GM18520 (cell line): ENCODE measurements around the gene SMCR8.
"Not testable (repeated sequence)": the region's sequence is repeated elsewhere in the genome, so short reads cannot be mapped to it uniquely, and the experiment has no call there.

Experiments used
- ATAC-seq: cut with Tn5 transposase; IDR thresholded peaks from one replicate; pipeline ENCODE4 v1.9.1; 2021; ENCODE audit not compliant: unreplicated experiment

Gene SMCR8

GRCh38 chr17:18314731-18315561, at the start of gene SMCR8, which contains the start of gene TOP3A:
Gene SMCR8, plus strand, starts transcription at chr17:18315293. Its CDS starts 497 bp downstream, at chr17:18315790.
Gene TOP3A, minus strand, starts transcription at chr17:18314994. Its CDS starts 216 bp downstream, at chr17:18314778.
- peak; percentile 76 for ATAC-seq

GRCh38 chr17:18267366-18267765, 47.7 kb upstream of the SMCR8 start:
- ATAC-seq = no peak

DNA sequence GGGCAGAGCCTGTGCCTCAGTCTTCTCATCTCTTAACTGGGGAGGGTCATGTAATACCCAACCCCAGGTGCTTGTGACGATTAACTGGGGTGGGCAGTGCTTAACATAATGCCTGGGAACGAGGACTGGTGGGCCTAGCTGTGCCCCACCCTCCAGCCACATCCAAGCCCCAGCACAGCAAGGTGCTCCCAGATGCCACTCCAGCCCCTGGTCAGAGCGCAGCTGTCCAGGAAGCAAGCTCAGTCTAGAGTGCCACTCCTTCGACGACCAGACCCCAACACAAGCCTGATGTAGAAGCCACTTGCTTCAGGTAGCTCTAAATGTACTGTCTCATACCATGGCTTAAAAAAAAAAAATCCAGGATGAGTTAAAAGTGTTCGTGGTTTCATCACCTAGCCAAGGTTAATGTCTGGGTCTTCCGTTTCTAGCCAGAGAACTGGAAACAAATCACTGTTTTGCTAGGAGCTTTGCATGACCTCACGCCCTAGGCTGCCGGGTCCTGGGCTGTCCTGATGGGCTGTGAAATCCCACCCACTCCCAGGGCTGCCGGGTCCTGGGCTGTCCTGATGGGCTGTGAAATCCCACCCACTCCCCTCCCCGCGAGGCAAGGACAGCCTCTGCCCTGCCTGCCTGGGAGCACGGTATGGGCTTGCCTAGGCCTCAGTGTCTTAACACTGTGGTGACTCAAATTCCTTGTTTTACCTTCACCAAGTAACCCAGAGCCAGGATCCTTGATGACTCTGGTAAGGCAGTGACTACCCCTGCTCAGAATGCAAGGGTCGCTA, 47.0 kb upstream of the SMCR8 start:
- no peak for ATAC-seq

- no peak for ATAC-seq
Observed at GRCh38 chr17:18270046-18270931, 44.8 kb upstream of the SMCR8 start.

GRCh38 chr17:18277076-18277475, 38.0 kb upstream of the SMCR8 start:
- no peak for ATAC-seq

DNA sequence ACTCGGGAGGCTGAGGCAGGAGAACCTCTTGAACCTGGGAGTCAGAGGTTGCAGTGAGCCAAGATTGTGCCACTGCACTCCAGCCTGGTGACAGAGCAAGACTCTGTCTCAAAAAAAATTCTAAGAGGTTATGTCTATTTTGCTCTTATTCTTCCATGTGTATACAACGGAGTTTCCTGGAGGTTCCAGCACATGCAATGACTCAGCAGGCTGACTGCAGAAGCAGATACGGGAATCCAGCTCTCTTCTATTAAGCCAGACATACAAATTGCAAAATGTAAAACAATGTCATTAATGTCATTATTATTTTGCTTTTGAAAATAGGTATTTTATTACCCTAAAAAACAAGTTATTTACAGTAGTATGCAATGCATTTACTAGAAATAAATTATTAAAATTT, 36.2 kb upstream of the SMCR8 start:
- ATAC-seq = no peak

DNA sequence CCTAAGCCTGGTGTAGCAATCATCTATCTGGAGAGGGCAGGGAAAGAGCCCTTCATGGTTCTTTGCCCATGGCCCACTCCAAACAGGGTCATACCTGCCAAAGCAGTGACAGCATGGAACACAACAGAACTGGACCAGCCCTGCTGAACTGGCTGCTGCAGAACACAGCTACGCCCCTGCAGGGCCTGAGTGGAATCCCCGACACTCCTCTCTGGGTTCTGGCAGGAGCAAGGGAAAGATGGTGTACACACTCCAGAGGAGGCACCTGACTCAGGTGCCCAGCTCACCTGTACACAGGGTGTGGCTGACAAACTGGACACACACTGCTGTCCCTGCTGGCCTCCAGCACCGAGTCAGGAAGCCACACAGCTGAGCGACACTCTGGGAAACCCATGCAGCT, 34.8 kb upstream of the SMCR8 start:
- no peak for ATAC-seq

DNA sequence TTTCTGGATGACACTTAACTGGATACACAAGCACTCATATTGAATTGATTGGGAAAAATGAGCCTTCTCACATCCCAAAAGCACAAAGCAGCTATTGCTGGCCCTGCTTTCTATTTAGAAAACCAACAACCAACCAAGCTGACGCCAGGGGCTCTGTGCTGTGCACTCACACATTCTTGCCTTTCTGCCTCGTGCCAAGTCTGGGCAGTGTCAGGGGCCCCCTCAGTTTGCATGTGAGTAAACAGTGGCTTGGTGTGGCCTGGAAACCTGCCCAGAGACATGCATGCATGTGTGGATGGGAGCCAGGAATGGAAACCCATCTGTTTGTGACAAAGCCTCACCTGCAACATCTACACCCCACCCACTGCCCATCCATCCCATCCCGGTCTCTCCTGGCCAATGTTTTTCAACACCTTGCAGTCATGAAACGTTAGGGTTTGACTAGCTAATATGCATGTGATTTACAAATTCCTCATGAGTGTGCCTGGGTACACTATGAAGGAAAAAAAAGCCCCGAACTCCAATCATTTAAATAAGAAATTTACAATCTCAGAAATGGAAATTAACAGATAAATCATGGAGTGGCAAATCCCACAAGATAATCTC, 34.2 kb upstream of the SMCR8 start:
- ATAC-seq = no peak

- no peak for ATAC-seq
Observed at GRCh38 chr17:18281788-18282187, 33.3 kb upstream of the SMCR8 start.

DNA sequence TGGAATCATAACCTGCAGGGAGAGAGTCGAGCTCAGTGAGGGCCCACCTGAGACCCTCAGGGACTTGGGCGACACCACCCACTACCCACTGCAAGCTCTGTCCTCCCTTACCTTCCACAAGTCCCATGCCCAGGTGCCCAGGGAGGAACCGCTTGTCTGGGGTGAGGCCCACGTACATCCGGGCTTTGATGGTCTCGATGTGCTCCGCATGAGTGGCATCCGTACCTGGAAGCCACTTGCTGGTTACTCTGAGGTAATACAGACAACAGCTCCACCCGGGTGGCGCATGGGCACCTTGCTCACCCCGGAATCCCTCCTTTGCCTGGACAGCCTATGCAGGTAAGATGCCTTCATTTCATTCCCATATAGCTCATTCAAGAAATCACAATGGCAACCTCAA, 29.8 kb upstream of the SMCR8 start:
- no peak for ATAC-seq

DNA sequence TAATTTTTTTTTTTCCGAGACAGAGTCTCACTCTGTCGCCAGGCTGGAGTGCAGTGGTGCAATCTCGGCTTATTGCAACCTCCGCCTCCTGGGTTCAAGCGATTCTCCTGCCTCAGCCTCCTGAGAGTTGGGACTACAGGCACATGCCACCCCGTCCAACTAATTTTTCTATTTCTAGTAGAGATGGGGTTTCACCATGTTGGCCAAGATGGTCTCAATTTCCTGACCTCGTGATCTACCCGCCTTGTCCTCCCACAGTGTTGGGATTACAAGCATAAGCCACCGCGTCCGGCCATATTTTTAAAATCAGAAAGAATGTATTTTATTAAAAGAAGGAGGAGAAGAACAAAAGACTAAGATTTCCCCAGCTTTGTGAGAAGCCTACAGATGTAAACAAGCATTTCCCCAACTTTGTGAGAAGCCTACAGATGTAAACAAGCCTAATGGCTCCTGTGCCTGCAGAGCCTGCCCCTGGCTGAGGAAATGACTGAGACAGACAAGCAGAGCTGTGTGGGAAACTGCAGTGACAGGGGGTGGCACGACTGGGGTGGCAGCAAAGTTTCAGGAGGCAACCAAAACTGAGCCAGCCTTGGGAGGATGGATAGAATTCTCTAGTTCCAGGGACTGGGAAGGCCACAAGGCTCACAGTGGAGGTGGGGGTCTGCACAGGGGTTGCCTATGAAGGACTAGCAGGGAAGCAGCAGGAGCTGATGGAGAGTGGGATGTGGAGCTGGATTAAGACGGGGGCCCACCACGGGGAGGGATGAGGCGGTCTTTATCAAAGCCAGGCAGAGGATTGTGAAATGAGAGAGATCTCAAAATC, 23.2 kb upstream of the SMCR8 start:
- ATAC-seq = no peak

DNA sequence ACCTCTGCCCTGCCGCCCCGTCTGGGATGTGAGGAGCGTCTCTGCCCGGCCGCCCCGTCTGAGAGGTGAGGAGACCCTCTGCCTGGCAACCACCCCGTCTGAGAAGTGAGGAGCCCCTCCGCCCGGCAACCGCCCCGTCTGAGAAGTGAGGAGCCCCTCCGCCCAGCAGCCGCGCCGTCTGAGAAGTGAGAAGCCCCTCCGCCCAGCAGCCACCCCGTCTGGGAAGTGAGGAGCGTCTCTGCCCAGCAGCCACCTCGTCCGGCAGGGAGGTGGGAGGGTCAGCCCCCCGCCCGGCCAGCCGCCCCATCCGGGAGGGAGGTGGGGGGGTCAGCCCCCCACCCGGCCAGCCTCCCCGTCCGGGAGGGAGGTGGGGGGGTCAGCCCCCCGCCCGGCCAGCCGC, 17.0 kb upstream of the SMCR8 start:
- ATAC-seq = not testable (repeated sequence)

- ATAC-seq = no peak
Observed at GRCh38 chr17:18300725-18301480, 14.2 kb upstream of the SMCR8 start.

GRCh38 chr17:18303206-18303605, 11.9 kb upstream of the SMCR8 start:
- ATAC-seq = not testable (repeated sequence)

GRCh38 chr17:18309202-18309601, 5.9 kb upstream of the SMCR8 start:
- no peak for ATAC-seq

- no peak for ATAC-seq
Observed at GRCh38 chr17:18314059-18314730, 898 bp upstream of the SMCR8 start.

DNA sequence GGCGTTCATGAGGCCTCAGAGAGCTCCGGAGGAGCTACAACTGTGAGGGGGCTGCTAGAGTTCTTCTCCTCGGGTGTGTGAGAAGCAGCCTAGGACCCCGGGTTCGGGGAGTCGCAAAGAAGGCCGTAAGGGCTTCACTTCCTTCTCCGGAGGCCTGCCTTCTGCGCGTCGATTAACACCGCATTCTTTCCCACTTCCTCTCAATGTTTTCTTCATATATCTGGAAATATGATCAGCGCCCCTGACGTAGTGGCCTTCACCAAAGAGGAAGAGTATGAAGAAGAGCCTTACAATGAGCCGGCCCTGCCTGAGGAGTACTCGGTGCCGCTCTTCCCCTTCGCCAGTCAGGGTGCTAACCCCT, 449 bp downstream of the SMCR8 start:
- no peak for ATAC-seq

DNA sequence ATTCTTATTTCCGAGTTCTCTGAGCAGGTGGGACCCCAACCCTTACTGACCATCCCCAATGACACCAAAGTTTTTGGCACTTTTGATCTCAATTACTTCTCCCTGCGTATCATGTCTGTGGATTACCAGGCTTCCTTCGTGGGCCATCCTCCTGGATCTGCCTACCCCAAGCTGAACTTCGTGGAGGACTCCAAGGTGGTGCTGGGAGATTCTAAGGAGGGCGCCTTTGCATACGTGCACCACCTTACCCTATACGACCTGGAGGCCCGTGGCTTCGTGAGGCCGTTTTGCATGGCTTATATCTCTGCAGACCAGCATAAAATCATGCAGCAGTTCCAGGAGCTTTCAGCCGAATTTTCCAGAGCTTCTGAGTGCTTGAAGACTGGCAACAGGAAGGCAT, 868 bp downstream of the SMCR8 start:
- no peak for ATAC-seq

GRCh38 chr17:18318117-18318516, 3.0 kb downstream of the SMCR8 start:
- ATAC-seq = no peak
